ENCODE results near the gene LIPE. TPM values are rescaled to one million over a fixed set of nuclear protein-coding genes. Genes with fewer than 3 reads are reported as not detected.

LIPE gene
- total RNA-seq, 1 experiment from 2014 or later: 10.2 TPM

DNA sequence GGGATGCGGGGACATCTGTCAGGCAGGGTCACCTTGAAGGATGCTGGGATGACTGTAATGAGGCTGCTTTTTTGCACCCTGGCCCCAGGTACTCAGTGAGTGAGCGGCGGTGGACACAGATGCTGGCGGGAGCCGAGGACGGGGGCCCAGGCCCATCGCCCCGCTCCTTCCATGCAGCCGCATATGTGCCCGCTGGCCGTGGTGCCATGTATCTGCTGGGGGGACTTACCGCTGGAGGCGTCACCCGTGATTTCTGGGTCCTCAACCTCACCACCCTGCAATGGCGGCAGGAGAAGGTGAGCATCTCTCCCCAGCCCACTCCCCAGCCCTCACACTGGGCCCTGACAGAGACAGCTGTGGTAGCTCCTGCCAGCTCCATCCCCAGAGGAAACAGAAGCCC is 70.5 kb downstream of the LIPE start:
- Mint-ChIP-seq H3K9me3 (no peaks in the 10 kb centered on the region), H3K4me3 (no peak overlapping the region), H3K4me1 (peaks cover 7% of the 10 kb centered on the region; the same call in 1 of the 2 replicates), H3K36me3 (peaks cover 19% of the 10 kb centered on the region; the same call in 1 of the 2 replicates), H3K27me3 (ENCODE audit: low read depth) (no peaks in the 10 kb centered on the region), H3K27ac (no peak overlapping the region)
- TF ChIP-seq, protein P1, sequence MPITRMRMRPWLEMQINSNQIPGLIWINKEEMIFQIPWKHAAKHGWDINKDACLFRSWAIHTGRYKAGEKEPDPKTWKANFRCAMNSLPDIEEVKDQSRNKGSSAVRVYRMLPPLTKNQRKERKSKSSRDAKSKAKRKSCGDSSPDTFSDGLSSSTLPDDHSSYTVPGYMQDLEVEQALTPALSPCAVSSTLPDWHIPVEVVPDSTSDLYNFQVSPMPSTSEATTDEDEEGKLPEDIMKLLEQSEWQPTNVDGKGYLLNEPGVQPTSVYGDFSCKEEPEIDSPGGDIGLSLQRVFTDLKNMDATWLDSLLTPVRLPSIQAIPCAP (CRISPR knock-in tag; IDR thresholded peaks at IDR 0.05): no peak
- TF ChIP-seq RELA (CRISPR knock-in tag; IDR thresholded peaks at IDR 0.05; ENCODE audit: borderline replicate concordance): no peak
- no peak for TF ChIP-seq MXD4 (CRISPR knock-in tag; IDR thresholded peaks at IDR 0.05; ENCODE audit: borderline replicate concordance)
- TF ChIP-seq, protein P2, sequence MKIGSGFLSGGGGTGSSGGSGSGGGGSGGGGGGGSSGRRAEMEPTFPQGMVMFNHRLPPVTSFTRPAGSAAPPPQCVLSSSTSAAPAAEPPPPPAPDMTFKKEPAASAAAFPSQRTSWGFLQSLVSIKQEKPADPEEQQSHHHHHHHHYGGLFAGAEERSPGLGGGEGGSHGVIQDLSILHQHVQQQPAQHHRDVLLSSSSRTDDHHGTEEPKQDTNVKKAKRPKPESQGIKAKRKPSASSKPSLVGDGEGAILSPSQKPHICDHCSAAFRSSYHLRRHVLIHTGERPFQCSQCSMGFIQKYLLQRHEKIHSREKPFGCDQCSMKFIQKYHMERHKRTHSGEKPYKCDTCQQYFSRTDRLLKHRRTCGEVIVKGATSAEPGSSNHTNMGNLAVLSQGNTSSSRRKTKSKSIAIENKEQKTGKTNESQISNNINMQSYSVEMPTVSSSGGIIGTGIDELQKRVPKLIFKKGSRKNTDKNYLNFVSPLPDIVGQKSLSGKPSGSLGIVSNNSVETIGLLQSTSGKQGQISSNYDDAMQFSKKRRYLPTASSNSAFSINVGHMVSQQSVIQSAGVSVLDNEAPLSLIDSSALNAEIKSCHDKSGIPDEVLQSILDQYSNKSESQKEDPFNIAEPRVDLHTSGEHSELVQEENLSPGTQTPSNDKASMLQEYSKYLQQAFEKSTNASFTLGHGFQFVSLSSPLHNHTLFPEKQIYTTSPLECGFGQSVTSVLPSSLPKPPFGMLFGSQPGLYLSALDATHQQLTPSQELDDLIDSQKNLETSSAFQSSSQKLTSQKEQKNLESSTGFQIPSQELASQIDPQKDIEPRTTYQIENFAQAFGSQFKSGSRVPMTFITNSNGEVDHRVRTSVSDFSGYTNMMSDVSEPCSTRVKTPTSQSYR (CRISPR knock-in tag; IDR thresholded peaks at IDR 0.05): no peak
- TF ChIP-seq, protein P3, sequence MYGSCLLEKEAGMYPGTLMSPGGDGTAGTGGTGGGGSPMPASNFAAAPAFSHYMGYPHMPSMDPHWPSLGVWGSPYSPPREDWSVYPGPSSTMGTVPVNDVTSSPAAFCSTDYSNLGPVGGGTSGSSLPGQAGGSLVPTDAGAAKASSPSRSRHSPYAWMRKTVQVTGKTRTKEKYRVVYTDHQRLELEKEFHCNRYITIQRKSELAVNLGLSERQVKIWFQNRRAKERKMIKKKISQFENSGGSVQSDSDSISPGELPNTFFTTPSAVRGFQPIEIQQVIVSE (CRISPR knock-in tag; IDR thresholded peaks at IDR 0.05; ENCODE audit: borderline replicate concordance): no peak
- no peak for TF ChIP-seq JUN (CRISPR knock-in tag; IDR thresholded peaks at IDR 0.05)
- no peak for TF ChIP-seq ELF4 (CRISPR knock-in tag; IDR thresholded peaks at IDR 0.05; ENCODE audit: low read depth)
- no peak for TF ChIP-seq TP53 (CRISPR knock-in tag; IDR thresholded peaks at IDR 0.05)
- TF ChIP-seq NFATC4 (CRISPR knock-in tag; IDR thresholded peaks at IDR 0.05): no peak
- TF ChIP-seq TEAD1 (CRISPR knock-in tag; IDR thresholded peaks at IDR 0.05): no peak
- TF ChIP-seq GTF2I (CRISPR knock-in tag; conservative IDR thresholded peaks at IDR 0.05): no peak
- ATAC-seq: no peak
- no peak for DNase-seq (ENCODE audit: low spot score)
- CTCF ChIA-PET: interaction anchor here (0.6 to 2.3 kb wide), 3 partner anchors 14 to 31 kb away, joined by 3 to 7 read pairs (median 6); no protein-coding TSS in a partner anchor
- POLR2A ChIA-PET: no interaction called here

DNA sequence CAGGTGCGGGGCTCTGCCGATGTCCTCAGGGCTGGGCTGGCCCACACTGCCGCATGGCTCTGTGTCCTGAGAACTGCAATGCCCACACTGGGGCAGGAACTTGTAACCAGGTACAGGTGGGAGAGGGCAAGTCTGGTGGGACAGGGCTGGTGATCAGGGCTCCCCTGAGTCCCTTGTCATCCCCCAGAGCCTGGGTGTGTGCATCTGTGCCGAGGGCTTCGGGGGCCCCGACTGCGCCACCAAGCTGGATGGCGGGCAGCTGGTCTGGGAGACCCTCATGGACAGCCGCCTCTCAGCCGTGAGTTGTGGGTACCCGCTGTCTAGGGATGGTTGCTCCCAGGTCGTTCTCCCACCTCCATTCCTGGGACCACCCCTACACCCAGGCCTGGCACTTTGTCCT is 71.3 kb downstream of the LIPE start:
- Mint-ChIP-seq H3K4me3 (no peak overlapping the region), H3K9me3 (no peaks in the 10 kb centered on the region), H3K36me3 (peaks cover 15% of the 10 kb centered on the region; the same call in 1 of the 2 replicates), H3K27ac (no peak overlapping the region), H3K4me1 (peaks cover 5% of the 10 kb centered on the region; the same call in 1 of the 2 replicates), H3K27me3 (ENCODE audit: low read depth) (no peaks in the 10 kb centered on the region)
- ATAC-seq (no peak), DNase-seq (ENCODE audit: low spot score) (no peak)
- ChIA-PET CTCF (interaction anchor here (1.1 to 2.3 kb wide), 3 partner anchors 12 to 32 kb away, joined by 3 to 18 read pairs (median 9); no protein-coding TSS in a partner anchor), POLR2A (no interaction called here)
- TF ChIP-seq JAZF1 (CRISPR knock-in tag; IDR thresholded peaks at IDR 0.05): no peak
- no peak for TF ChIP-seq ZNF138 (CRISPR knock-in tag; conservative IDR thresholded peaks at IDR 0.05)
- TF ChIP-seq CBFB (CRISPR knock-in tag; IDR thresholded peaks at IDR 0.05; ENCODE audit: low read depth): no peak
- TF ChIP-seq, protein P4, sequence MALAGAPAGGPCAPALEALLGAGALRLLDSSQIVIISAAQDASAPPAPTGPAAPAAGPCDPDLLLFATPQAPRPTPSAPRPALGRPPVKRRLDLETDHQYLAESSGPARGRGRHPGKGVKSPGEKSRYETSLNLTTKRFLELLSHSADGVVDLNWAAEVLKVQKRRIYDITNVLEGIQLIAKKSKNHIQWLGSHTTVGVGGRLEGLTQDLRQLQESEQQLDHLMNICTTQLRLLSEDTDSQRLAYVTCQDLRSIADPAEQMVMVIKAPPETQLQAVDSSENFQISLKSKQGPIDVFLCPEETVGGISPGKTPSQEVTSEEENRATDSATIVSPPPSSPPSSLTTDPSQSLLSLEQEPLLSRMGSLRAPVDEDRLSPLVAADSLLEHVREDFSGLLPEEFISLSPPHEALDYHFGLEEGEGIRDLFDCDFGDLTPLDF (CRISPR knock-in tag; IDR thresholded peaks at IDR 0.05): no peak
- TF ChIP-seq NR2C2 (CRISPR knock-in tag; IDR thresholded peaks at IDR 0.05): no peak
- no peak for TF ChIP-seq GABPB1 (CRISPR knock-in tag; IDR thresholded peaks at IDR 0.05)
- no peak for TF ChIP-seq SOX15 (CRISPR knock-in tag; IDR thresholded peaks at IDR 0.05)
